Duodenal mucosa (tissue), 2 donors: Measurements from ENCODE around the gene KIRREL1.

Experiments used
- H3K27ac ChIP-seq: one replicate; pipeline ENCODE4 v1.7.0; 2013; ENCODE audit warnings: low read depth, low read length
- H3K27me3 ChIP-seq, 2 donors: one replicate each; pipeline ENCODE4 v1.7.0; 2013; ENCODE audit warnings: low read length in 2 of 2, control low read depth in 1 of 2; ENCODE audit not compliant: insufficient read depth in 2 of 2, control insufficient read depth in 1 of 2
- H3K36me3 ChIP-seq, 2 donors: one replicate each; pipeline ENCODE4 v1.7.0; 2013; ENCODE audit warnings: low read length in 2 of 2, control low read depth in 1 of 2; ENCODE audit not compliant: insufficient read depth in 2 of 2, control insufficient read depth in 1 of 2
- H3K4me1 ChIP-seq, 2 donors: one replicate each; pipeline ENCODE4 v1.7.0; 2013; ENCODE audit warnings: low read length in 2 of 2, control low read depth in 1 of 2; ENCODE audit not compliant: insufficient read depth in 2 of 2, control insufficient read depth in 1 of 2
- H3K4me3 ChIP-seq, 2 donors: one replicate each; pipeline ENCODE4 v1.7.0; 2013; ENCODE audit warnings: low read length in 2 of 2, low read depth in 1 of 2
- H3K9ac ChIP-seq, 2 donors: one replicate each; pipeline ENCODE4 v1.7.0; 2013; ENCODE audit warnings: low read length in 2 of 2, low read depth in 1 of 2
- H3K9me3 ChIP-seq, 2 donors: one replicate each; pipeline ENCODE4 v1.7.0; 2013; ENCODE audit warnings: low read length in 2 of 2, control low read depth in 1 of 2; ENCODE audit not compliant: control insufficient read depth in 1 of 2

The KIRREL1 gene

DNA sequence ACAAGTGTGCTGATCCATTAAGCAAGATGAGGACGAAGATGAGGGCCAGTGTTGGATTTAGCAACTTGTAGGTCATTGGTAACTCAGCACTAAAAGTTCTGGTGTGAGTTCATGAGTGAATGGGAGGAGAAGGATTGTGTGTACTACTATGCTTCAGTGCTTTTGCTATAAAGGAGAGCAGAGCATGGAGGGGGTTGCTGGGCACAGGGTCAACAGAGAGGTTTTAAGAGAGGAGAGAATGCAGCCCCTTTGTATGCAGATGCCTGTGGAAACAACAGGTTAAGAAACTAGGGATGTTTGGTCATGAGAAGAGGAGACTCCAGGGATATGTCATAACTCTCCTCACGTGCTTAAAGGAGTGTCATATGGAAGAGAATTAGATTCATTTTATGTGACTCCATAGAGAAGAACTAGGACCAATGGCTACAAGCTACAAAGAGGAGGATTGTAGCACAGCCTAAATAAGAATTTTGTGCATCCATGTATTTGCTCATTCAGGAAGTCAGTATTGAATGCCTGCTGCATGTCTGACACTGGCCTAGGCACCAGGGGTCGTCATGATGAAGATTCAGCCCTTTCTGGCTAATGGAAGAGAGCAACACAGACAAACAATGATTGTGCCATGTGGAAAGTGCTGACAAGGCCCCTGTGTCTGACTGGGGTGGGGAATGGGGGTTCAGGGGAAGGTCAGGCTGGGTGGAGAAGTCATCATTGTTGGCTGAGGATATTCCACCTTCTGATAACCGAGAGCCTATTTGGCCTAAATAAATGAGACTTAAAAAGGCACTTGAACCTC, 53.5 kb downstream of the KIRREL1 start:
- H3K27me3 ChIP-seq: no peaks in the 10 kb centered on the region
- no peak overlapping the region for H3K9ac ChIP-seq
- H3K4me1 ChIP-seq: peaks cover 6 to 7% of the 10 kb centered on the region in 2 donors
- H3K9me3 ChIP-seq: no peaks in the 10 kb centered on the region
- H3K36me3 ChIP-seq: no peaks in the 10 kb centered on the region
- H3K4me3 ChIP-seq: no peak overlapping the region
- no peak overlapping the region for H3K27ac ChIP-seq

DNA sequence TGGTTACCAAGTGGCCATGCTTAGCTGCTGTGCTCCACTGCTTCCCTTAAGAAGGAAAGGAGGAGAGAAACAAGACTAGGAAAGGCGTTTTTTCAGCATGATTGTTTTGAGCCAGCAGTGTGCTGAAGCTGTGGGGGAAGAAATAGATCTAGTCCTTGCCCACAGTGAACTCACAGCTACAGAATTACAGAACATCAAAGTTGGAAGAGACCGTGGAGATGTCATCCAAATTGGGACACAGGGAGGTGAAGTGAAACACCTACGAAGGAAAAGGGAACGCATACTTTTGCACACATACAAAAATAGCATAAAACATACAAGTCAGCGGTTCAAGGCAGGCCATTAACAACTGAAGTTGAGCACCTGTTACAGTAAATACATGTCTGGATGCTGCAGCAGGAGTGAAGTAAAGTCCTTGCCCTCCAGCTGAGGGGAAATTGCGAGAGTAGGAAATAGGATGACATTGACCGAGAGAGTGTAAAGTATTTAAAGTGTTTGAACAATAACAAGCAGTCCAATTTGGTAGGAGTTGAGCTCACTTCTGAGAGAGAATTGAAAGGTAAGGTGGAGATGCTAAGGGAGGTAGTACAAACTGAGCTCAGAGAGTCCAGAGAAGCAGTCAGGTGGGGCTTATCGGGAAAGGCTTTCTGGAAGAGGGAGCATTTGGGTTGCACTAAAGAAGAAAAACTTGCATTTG, 55.1 kb downstream of the KIRREL1 start:
- no peaks in the 10 kb centered on the region for H3K9me3 ChIP-seq
- H3K9ac ChIP-seq: no peak overlapping the region
- H3K4me3 ChIP-seq: no peak overlapping the region
- peaks cover 0 to 7% of the 10 kb centered on the region in 2 donors for H3K4me1 ChIP-seq
- H3K27me3 ChIP-seq: no peaks in the 10 kb centered on the region
- no peaks in the 10 kb centered on the region for H3K36me3 ChIP-seq
- no peak overlapping the region for H3K27ac ChIP-seq

DNA sequence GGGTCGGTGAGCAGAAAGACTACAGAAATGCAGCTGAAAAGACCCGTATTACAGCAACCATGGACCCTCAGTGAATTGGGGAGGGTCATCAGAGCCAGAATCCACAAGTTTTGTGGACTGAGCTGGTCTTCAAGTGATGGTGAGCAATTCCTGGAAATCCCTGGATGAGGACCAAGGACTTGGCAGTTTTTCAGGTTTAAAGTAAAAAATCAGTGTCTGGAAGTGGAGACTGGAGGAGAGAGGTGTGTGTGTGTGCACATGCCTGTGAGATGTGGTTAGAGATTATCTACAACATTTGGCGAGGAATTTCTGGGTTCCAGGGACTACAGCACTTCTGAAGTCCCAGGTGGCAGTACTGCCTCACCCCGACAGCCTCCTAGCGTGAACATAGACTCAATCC, 56.4 kb downstream of the KIRREL1 start:
- Histone ChIP-seq H3K4me1 (peaks cover 0 to 7% of the 10 kb centered on the region in 2 donors), H3K27ac (no peak overlapping the region)

DNA sequence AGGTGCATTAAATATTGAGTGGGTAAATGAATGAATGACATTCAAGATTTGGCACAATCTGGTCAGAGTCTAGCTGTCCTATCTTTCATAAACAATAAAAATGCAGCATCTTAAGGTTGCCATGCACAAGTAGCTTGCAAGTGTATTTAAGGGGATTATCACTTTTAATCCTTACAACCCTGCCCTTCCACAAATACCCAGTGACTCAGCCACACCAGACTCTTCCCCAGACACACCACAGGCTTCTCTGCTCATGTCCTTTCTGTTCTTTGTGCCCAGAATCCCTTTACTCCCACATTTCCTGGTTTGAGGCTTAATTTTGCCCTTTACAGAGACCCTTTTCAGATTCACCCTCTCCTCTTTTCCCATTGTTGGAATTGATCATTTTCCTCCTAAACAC, 59.8 kb downstream of the KIRREL1 start:
- no peaks in the 10 kb centered on the region for H3K36me3 ChIP-seq
- no peak overlapping the region for H3K9ac ChIP-seq
- no peaks in the 10 kb centered on the region for H3K9me3 ChIP-seq
- no peak overlapping the region for H3K27ac ChIP-seq
- peaks cover 0 to 4% of the 10 kb centered on the region in 2 donors for H3K4me1 ChIP-seq
- H3K27me3 ChIP-seq: no peaks in the 10 kb centered on the region
- H3K4me3 ChIP-seq: no peak overlapping the region

More for the DNA sequence above, 56.4 kb downstream of the KIRREL1 start:
- no peaks in the 10 kb centered on the region for H3K27me3 ChIP-seq
- H3K4me3 ChIP-seq: no peak overlapping the region
- H3K36me3 ChIP-seq: no peaks in the 10 kb centered on the region
- H3K9me3 ChIP-seq: no peaks in the 10 kb centered on the region
- no peak overlapping the region for H3K9ac ChIP-seq

DNA sequence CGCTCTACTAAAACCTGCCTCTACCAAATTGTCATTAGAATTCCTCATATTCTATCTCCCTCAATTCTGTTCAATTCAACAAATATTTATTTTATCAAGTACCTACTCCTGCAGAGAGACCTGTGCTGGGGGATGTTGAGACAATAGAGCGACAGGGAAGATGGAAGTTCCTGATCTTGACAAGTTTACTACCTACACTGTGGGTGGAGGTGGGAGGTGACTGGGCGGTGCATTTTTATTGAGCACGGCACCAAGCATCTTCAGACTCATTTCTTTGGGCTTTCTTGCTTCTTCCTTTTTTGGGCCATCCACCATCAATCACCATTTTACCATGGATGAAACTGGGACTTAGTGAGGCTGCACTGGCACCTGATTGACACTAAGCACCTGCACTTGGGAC, 61.3 kb downstream of the KIRREL1 start:
- no peak overlapping the region for H3K9ac ChIP-seq
- no peaks in the 10 kb centered on the region for H3K9me3 ChIP-seq
- H3K27me3 ChIP-seq: no peaks in the 10 kb centered on the region
- peaks cover 2 to 4% of the 10 kb centered on the region in 2 donors for H3K4me1 ChIP-seq
- H3K4me3 ChIP-seq: no peak overlapping the region
- H3K36me3 ChIP-seq: no peaks in the 10 kb centered on the region
- H3K27ac ChIP-seq: no peak overlapping the region

DNA sequence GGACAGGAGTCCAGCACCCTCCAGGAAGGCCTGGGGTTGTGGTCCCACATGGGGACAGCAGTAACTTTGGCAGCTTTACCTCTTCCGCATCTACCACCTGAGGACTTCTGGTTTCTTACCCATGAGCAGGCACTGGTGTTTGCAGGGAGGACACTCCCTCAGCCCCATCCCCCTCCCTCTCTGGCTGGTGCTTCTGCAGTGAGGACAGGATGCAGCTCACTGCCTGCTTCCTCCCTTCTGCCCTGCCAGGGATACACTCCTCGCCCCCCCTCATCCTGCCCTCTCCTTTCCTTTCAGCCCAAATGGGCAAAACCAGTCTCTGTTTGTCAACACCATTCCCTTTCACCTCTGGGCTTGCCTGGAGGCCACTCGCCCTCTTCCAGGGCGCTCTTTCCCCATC, 62.4 kb downstream of the KIRREL1 start:
- Histone ChIP-seq H3K27ac (no peak overlapping the region), H3K4me1 (peaks cover 0 to 6% of the 10 kb centered on the region in 2 donors), H3K9me3 (no peaks in the 10 kb centered on the region), H3K9ac (no peak overlapping the region), H3K4me3 (no peak overlapping the region), H3K27me3 (no peaks in the 10 kb centered on the region), H3K36me3 (no peaks in the 10 kb centered on the region)

DNA sequence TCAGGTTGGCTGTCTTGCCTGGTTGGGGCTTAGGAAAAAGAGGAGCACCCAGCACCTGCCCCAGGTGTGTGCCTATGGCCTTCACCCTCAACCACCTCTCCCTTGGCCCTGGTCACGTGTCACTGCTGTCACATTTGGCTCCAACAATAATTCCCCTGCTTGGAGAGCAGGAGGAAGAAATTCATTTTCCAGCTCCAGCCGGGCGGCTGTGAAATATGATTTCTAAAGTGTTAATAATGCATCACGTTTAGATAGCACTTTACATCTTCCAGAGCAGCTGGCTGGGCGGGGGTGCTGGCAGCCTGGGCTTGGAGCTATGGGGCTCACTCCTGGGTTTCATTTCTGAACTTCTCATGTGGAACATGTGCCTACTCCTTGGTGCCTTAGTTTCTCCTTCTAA, 63.1 kb downstream of the KIRREL1 start:
- no peak overlapping the region for H3K4me3 ChIP-seq
- no peaks in the 10 kb centered on the region for H3K27me3 ChIP-seq
- no peaks in the 10 kb centered on the region for H3K36me3 ChIP-seq
- peaks cover 0 to 6% of the 10 kb centered on the region in 2 donors for H3K4me1 ChIP-seq
- no peak overlapping the region for H3K9ac ChIP-seq
- no peak overlapping the region for H3K27ac ChIP-seq
- no peaks in the 10 kb centered on the region for H3K9me3 ChIP-seq

DNA sequence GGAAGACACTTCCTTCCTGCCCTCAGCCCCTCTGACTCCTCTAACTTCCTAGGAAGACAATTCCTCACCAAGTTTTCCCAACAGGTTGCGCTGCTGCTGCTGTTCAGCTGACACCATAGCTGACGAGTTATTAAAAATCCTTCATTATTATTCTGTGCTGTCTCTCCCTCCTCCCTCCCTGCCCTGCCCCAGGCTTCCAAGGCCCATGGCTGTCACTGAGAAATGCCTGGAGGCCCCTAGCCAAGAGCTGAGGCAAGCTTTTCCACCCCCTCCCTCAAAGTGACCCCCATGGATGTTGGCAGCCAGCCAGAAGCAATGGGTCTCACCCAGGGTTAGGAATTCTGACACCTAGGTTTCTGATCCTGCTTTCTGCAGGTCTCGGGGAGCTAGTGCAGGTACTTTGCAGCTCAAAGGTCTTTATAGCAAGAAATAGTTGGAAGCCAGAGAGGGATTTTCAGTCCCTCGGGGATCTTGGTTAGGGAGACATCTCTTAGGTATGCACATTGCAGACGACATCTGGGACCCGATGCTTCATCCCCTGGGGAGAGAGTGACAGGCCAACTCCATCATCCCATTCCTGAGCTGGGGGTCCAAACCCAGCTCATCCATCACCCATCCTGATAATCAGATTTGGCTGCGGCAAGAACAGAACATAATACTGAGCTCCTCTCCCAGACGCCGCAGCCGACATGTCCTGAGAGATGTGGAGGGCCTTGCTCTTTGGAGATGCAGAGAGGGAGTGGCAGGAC, 65.0 kb downstream of the KIRREL1 start:
- Histone ChIP-seq H3K4me3 (no peak overlapping the region), H3K9me3 (no peaks in the 10 kb centered on the region), H3K27ac (no peak overlapping the region), H3K36me3 (no peaks in the 10 kb centered on the region), H3K9ac (no peak overlapping the region), H3K27me3 (no peaks in the 10 kb centered on the region), H3K4me1 (peaks cover 0 to 6% of the 10 kb centered on the region in 2 donors)

DNA sequence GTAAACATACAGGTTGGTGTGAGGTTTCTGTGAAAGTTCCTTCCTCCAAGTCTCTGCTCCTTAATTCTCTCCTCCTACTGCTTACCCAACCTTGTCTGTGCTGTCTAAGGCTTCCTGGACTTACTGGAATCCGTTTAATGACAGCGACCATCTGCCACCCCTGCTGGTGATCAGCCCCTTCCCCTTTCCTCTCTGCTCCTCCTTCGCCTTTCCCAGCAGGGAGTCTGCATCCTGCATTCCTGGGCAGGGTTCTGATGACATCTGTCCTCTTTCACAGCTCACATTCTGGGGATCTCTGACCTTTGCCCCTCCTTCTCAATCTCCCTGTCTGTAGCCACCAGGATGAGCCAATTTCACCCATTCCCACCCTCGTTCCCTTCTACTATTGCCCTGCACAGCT, 66.5 kb downstream of the KIRREL1 start:
- Histone ChIP-seq H3K27me3 (no peaks in the 10 kb centered on the region), H3K9ac (no peak overlapping the region), H3K36me3 (no peaks in the 10 kb centered on the region), H3K4me3 (no peak overlapping the region), H3K9me3 (no peaks in the 10 kb centered on the region), H3K27ac (no peak overlapping the region), H3K4me1 (peaks cover 0 to 6% of the 10 kb centered on the region in 2 donors)

DNA sequence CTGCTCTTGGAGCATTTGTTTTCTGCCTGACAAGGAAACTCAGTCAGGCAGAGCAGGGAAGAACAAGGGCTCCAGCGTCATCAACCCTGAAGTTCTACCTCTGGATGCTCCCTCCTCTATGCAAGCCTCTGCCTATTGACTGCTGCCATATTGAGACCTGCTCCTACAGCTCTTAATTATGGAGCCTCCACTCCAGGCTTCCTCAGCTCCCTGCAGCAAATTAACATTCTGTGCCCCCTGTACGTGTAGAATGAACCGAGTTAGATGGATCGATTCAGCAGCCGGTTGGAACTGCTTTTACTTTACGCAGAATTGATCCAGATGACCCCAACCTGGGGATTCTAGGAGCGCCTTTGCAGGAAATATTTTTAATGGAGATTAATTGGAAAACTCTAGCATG, 68.7 kb downstream of the KIRREL1 start:
- H3K4me1 ChIP-seq: peaks cover 3 to 6% of the 10 kb centered on the region in 2 donors
- H3K9me3 ChIP-seq: no peaks in the 10 kb centered on the region
- H3K36me3 ChIP-seq: no peaks in the 10 kb centered on the region
- no peaks in the 10 kb centered on the region for H3K27me3 ChIP-seq
- no peak overlapping the region for H3K9ac ChIP-seq
- H3K27ac ChIP-seq: no peak overlapping the region
- H3K4me3 ChIP-seq: no peak overlapping the region
